ENCODE data around the gene NPVF.

GRCh38 chr7:25261545-25262140 lies 33.4 kb upstream of the NPVF start:
- TF ChIP-seq POLR2A (IDR thresholded peaks at IDR 0.05; ENCODE audit: extremely low read depth, insufficient read length): no peak
- TF ChIP-seq MYC (IDR thresholded peaks at IDR 0.05; ENCODE audit: low read depth, low read length): no peak
- no peak for TF ChIP-seq CTCF (IDR thresholded peaks at IDR 0.05; ENCODE audit: low read depth, low read length)

All from NB4 (cell line).